Ishikawa (cell line): ENCODE measurements around the gene LMAN2.

Source experiments
- CEBPB ChIP-seq: IDR thresholded peaks from 2 replicates; pipeline ENCODE4 v1.6.1; 2012
- CREB1 ChIP-seq: IDR thresholded peaks from 2 replicates; pipeline ENCODE4 v1.6.1; 2012; ENCODE audit warnings: low read depth
- EGR1 ChIP-seq: IDR thresholded peaks from 2 replicates; pipeline ENCODE4 v1.6.1; 2012
- EP300 ChIP-seq: IDR thresholded peaks from 2 replicates; pipeline ENCODE4 v1.6.1; 2012; ENCODE audit warnings: borderline replicate concordance
- FOXM1 ChIP-seq: IDR thresholded peaks from 2 replicates; pipeline ENCODE4 v1.6.1; 2012; ENCODE audit warnings: low read depth, borderline replicate concordance
- NFIC ChIP-seq: IDR thresholded peaks from 2 replicates; pipeline ENCODE4 v1.6.1; 2012
- RAD21 ChIP-seq: IDR thresholded peaks from 2 replicates; pipeline ENCODE4 v1.6.1; 2012; ENCODE audit warnings: low read depth
- REST ChIP-seq: IDR thresholded peaks from 2 replicates; pipeline ENCODE4 v1.6.1; 2012; ENCODE audit warnings: low read depth, mild to moderate bottlenecking
- TAF1 ChIP-seq: IDR thresholded peaks from 2 replicates; pipeline ENCODE4 v1.6.1; 2012; ENCODE audit warnings: low read depth, mild to moderate bottlenecking
- TCF12 ChIP-seq: IDR thresholded peaks from 2 replicates; pipeline ENCODE4 v1.6.1; 2012; ENCODE audit warnings: low read depth
- TEAD4 ChIP-seq: IDR thresholded peaks from 2 replicates; pipeline ENCODE4 v1.6.1; 2012
- YY1 ChIP-seq: IDR thresholded peaks from 2 replicates; pipeline ENCODE4 v1.6.1; 2012; ENCODE audit warnings: low read depth
- ZBTB7A ChIP-seq: IDR thresholded peaks from 2 replicates; pipeline ENCODE4 v1.6.1; 2012; ENCODE audit warnings: low read depth
- TF ChIP-seq, protein P1 (sequence below): IDR thresholded peaks from 2 replicates; pipeline ENCODE4 v1.6.1; 2012
- TF ChIP-seq, protein P2 (sequence below): IDR thresholded peaks from 2 replicates; pipeline ENCODE4 v1.6.1; 2012

LMAN2 gene

DNA sequence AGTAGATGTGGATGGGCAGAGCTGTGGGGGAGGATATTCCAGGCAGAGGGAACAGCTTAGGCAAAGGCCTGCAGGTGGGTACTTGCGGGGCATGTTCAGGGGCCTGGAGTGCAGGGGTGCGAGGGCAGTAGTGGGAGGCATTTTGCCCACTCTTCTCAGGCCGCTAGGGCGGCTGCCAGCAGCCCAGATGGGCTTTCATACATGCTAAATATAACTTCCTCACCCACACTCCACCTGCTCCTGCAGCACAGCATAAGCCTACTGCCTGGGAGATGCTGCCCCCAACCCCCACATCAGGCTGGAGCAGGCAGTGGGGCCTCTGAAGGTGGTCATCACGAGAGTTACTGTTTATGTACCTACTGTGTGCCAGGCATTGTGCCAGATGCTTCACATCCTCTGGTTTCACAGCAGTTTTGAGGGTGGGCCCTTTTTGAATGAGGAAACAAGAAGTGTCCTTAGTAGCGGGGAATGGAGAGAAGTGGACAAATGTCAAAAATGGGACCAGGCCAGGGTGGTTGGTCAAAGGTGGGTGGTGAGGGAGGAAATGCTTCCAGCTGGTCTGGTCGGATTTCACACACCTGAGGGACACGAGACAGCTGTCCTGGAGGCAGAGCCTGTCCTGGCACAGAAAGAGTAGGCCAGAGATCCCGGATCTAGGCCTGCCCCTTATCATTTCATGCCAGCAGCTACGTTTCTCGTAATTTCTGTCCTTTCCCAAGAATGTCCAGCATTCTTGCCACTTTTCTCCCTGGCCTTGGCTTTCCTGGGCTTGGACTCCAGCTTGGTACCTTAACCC, 18.4 kb upstream of the LMAN2 start:
- no peak for TF ChIP-seq CEBPB
- TF ChIP-seq EGR1, result no peak
- no peak for TF ChIP-seq EP300
- TF ChIP-seq YY1, result no peak
- TF ChIP-seq ZBTB7A, result no peak
- no peak for TF ChIP-seq FOXM1

- TF ChIP-seq RAD21 (peak; percentile 12; the same call in 1 of the 2 replicates), TAF1 (no peak)
Observed at GRCh38 chr5:177368869-177369644, 17.6 kb upstream of the LMAN2 start.

DNA sequence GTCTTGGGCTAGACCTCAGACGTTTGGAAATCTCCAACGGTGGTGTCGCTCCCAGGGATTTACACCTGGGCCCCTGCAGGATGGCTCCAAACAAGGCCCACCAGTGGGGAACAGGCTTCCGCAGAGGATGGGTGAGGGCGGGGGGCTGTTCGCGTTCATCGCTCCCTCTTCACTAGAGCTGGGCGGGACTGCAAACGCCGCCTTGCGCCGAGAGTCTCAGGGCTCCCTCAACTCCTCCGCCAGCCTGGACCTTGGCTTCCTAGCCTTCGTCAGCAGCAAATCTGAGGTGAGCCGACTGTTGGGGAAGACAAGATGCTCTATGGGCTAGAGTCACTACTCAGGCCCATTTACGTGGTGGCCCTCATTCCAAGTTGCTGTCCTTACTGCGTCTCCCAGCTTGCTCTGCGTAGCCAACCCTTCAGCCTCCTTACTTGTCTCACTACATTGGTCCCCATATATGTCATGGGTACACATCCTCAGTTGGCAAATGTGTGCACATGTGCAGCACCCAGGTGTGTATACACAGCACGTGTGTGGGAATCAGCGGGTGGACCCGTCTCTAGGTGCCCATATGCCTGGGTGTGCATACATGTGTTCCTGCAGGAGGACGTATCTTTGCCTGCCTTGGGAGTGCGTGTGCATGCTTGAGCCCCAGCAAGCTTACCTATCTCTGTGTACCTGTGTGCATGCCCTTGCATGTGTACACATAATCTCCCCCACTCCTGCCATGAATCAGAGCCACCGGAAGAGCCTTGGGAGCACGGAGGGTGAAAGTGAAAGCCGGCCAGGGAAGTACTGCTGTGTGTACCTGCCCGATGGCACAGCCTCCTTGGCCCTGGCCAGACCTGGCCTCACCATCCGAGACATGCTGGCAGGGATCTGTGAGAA, 16.8 kb upstream of the LMAN2 start:
- no peak for TF ChIP-seq REST
- TF ChIP-seq EP300, result no peak
- TF ChIP-seq ZBTB7A, result no peak
- TF ChIP-seq, protein P1, sequence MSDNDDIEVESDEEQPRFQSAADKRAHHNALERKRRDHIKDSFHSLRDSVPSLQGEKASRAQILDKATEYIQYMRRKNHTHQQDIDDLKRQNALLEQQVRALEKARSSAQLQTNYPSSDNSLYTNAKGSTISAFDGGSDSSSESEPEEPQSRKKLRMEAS, result no peak
- no peak for TF ChIP-seq NFIC
- TF ChIP-seq FOXM1, result no peak
- TF ChIP-seq YY1, result no peak
- TF ChIP-seq, protein P2, sequence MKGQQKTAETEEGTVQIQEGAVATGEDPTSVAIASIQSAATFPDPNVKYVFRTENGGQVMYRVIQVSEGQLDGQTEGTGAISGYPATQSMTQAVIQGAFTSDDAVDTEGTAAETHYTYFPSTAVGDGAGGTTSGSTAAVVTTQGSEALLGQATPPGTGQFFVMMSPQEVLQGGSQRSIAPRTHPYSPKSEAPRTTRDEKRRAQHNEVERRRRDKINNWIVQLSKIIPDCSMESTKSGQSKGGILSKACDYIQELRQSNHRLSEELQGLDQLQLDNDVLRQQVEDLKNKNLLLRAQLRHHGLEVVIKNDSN, result no peak
- TF ChIP-seq TEAD4, result no peak
- no peak for TF ChIP-seq RAD21
- no peak for TF ChIP-seq EGR1
- no peak for TF ChIP-seq TAF1
- no peak for TF ChIP-seq TCF12
- no peak for TF ChIP-seq CREB1
- no peak for TF ChIP-seq CEBPB

DNA sequence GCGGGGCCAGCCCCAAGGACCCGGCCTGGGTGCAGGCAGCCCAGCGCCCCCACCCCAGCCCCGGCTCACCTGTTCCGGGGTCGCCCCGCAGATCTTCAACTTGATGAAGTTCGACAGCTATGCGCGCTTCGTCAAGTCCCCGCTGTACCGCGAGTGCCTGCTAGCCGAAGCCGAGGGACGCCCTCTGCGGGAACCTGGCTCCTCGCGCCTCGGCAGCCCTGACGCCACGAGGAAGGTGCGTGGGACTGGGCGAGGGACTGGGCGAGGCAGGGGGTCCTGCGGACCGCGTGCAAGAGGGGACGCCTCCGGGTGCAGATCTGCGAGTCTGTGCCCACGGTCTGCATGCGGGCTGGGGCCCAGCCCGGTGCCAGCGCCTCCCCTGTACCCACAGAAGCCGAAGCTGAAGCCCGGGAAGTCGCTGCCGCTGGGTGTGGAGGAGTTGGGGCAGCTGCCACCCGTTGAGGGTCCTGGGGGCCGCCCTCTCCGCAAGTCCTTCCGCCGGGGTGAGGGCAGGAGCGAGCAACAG, 15.9 kb upstream of the LMAN2 start:
- TF ChIP-seq ZBTB7A (peak; percentile 51; the same call in 1 of the 2 replicates), TEAD4 (no peak), YY1 (no peak), TCF12 (no peak), FOXM1 (no peak), TAF1 (no peak), CREB1 (no peak)
- TF ChIP-seq, protein P2, result no peak
- TF ChIP-seq, protein P1, result peak; percentile 100

DNA sequence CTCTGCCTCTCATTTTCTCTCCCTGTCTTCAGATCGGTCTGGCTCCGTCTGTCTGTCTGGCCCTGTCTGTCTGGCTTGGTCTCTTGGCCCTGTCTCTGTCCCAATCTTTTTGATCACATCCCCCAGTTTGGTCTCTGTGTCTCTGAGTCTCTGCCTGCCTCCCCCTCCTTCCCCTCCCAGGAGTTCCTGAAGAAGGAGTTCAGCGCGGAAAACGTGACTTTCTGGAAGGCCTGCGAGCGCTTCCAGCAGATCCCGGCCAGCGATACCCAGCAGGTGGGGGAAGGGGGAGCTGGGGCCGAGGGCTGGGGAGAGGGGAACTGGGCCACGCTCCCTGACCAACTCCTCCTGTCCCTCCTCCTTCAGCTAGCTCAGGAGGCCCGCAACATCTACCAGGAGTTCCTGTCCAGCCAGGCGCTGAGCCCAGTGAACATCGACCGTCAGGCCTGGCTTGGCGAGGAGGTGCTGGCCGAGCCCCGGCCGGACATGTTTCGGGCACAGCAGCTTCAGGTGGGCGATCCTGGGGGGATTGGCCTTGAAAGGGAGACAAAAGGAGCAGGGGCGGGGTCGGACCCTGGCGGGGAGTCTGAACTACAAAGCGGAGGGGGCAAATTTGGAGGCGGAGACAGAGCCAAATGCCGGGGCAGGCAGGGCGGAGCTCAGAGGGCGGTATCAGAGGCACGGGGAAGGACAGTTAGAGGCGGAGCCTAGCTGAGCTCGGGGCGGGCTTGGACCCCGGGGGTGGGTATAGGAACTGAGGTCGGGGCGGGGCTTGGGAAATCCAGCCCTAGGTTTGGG, 15.3 kb upstream of the LMAN2 start:
- no peak for TF ChIP-seq FOXM1
- TF ChIP-seq, protein P1, result peak; percentile 18; the same call in 1 of the 2 replicates
- TF ChIP-seq CEBPB, result no peak
- TF ChIP-seq RAD21, result no peak
- 0 out of 2 replicates have a peak, but pooled peaks have one; percentile 14 for TF ChIP-seq YY1
- TF ChIP-seq NFIC, result 0 out of 2 replicates have a peak, but pooled peaks have one; percentile 9
- TF ChIP-seq TAF1, result peak; percentile 47; the same call in 1 of the 2 replicates
- peak; percentile 14 for TF ChIP-seq TCF12
- TF ChIP-seq ZBTB7A, result peak; percentile 73
